ES-I3 (cell line): ENCODE data around the gene TMEM164.
"Not testable (repeated sequence)": the region's sequence is repeated elsewhere in the genome, so short reads cannot be mapped to it uniquely, and the experiment has no call there.

Experiments used
- H3K36me3 ChIP-seq: 2 replicates; pipeline ENCODE4 v1.6.1; 2013; ENCODE audit warnings: mild to moderate bottlenecking, low read length, control low read depth, moderate library complexity; ENCODE audit not compliant: insufficient read depth
- H3K4me1 ChIP-seq: 2 replicates; pipeline ENCODE4 v1.6.1; 2013; ENCODE audit warnings: mild to moderate bottlenecking, control low read depth, low read length; ENCODE audit not compliant: insufficient read depth
- H3K9ac ChIP-seq: 2 replicates; pipeline ENCODE4 v1.6.1; 2013; ENCODE audit warnings: low read depth, mild to moderate bottlenecking, low read length, moderate library complexity
- H3K9me3 ChIP-seq: 2 replicates; pipeline ENCODE4 v1.6.1; 2013; ENCODE audit warnings: mild to moderate bottlenecking, low read length, moderate library complexity; ENCODE audit not compliant: control insufficient read depth, insufficient read depth

The TMEM164 gene

GRCh38 chrX:110135618-110136017 lies 132.7 kb downstream of the TMEM164 start:
- Histone ChIP-seq H3K4me1 (no peaks in the 10 kb centered on the region), H3K9me3 (no peaks in the 10 kb centered on the region), H3K36me3 (no peaks in the 10 kb centered on the region), H3K9ac (no peak overlapping the region)

- no peak overlapping the region for H3K9ac ChIP-seq
- H3K4me1 ChIP-seq, result no peaks in the 10 kb centered on the region
- no peaks in the 10 kb centered on the region for H3K9me3 ChIP-seq
- no peaks in the 10 kb centered on the region for H3K36me3 ChIP-seq
These were observed 133.2 kb downstream of the TMEM164 start for GRCh38 chrX:110136136-110136535.

GRCh38 chrX:110138557-110138956 lies 135.6 kb downstream of the TMEM164 start:
- H3K9ac ChIP-seq, result no peak overlapping the region
- no peaks in the 10 kb centered on the region for H3K9me3 ChIP-seq
- no peaks in the 10 kb centered on the region for H3K4me1 ChIP-seq
- H3K36me3 ChIP-seq, result no peaks in the 10 kb centered on the region

GRCh38 chrX:110139172-110139571 lies 136.3 kb downstream of the TMEM164 start:
- Histone ChIP-seq H3K36me3 (no peaks in the 10 kb centered on the region), H3K9ac (no peak overlapping the region), H3K9me3 (no peaks in the 10 kb centered on the region), H3K4me1 (no peaks in the 10 kb centered on the region)

- no peak overlapping the region for H3K9ac ChIP-seq
- H3K4me1 ChIP-seq, result peaks cover 13% of the 10 kb centered on the region
- no peaks in the 10 kb centered on the region for H3K9me3 ChIP-seq
- no peaks in the 10 kb centered on the region for H3K36me3 ChIP-seq
These were observed 139.2 kb downstream of the TMEM164 start for GRCh38 chrX:110142096-110142495.

GRCh38 chrX:110143454-110144210 lies 140.7 kb downstream of the TMEM164 start:
- Histone ChIP-seq H3K36me3 (no peaks in the 10 kb centered on the region), H3K4me1 (peaks cover 13% of the 10 kb centered on the region), H3K9ac (no peak overlapping the region), H3K9me3 (no peaks in the 10 kb centered on the region)

GRCh38 chrX:110145311-110145710 lies 142.4 kb downstream of the TMEM164 start:
- Histone ChIP-seq H3K4me1 (peaks cover 13% of the 10 kb centered on the region), H3K9ac (no peak overlapping the region), H3K9me3 (no peaks in the 10 kb centered on the region), H3K36me3 (no peaks in the 10 kb centered on the region)

- Histone ChIP-seq H3K9me3 (no peaks in the 10 kb centered on the region), H3K36me3 (no peaks in the 10 kb centered on the region), H3K9ac (no peak overlapping the region), H3K4me1 (peaks cover 13% of the 10 kb centered on the region)
These were observed 142.9 kb downstream of the TMEM164 start for GRCh38 chrX:110145854-110146253.

GRCh38 chrX:110146521-110146920 lies 143.6 kb downstream of the TMEM164 start:
- no peaks in the 10 kb centered on the region for H3K36me3 ChIP-seq
- H3K4me1 ChIP-seq, result peaks cover 13% of the 10 kb centered on the region
- no peak overlapping the region for H3K9ac ChIP-seq
- no peaks in the 10 kb centered on the region for H3K9me3 ChIP-seq

GRCh38 chrX:110153244-110153643 lies 150.3 kb downstream of the TMEM164 start:
- H3K4me1 ChIP-seq, result no peaks in the 10 kb centered on the region
- H3K9me3 ChIP-seq, result no peaks in the 10 kb centered on the region
- no peak overlapping the region for H3K9ac ChIP-seq
- H3K36me3 ChIP-seq, result no peaks in the 10 kb centered on the region

GRCh38 chrX:110153896-110154295 lies 151.0 kb downstream of the TMEM164 start:
- no peaks in the 10 kb centered on the region for H3K4me1 ChIP-seq
- no peaks in the 10 kb centered on the region for H3K9me3 ChIP-seq
- H3K9ac ChIP-seq, result no peak overlapping the region
- no peaks in the 10 kb centered on the region for H3K36me3 ChIP-seq

- H3K9ac ChIP-seq, H3K36me3 ChIP-seq, H3K4me1 ChIP-seq, H3K9me3 ChIP-seq: not testable (repeated sequence)
These were observed 151.4 kb downstream of the TMEM164 start for GRCh38 chrX:110154328-110154727.

GRCh38 chrX:110155759-110156158 lies 152.8 kb downstream of the TMEM164 start:
- no peak overlapping the region for H3K9ac ChIP-seq
- peaks cover 2% of the 10 kb centered on the region for H3K4me1 ChIP-seq
- H3K9me3 ChIP-seq, result no peaks in the 10 kb centered on the region
- H3K36me3 ChIP-seq, result no peaks in the 10 kb centered on the region

- Histone ChIP-seq H3K9me3 (no peaks in the 10 kb centered on the region), H3K36me3 (no peaks in the 10 kb centered on the region), H3K9ac (no peak overlapping the region), H3K4me1 (peaks cover 7% of the 10 kb centered on the region)
These were observed 153.3 kb downstream of the TMEM164 start for GRCh38 chrX:110156167-110156754.

GRCh38 chrX:110157444-110157843 lies 154.5 kb downstream of the TMEM164 start:
- Histone ChIP-seq H3K9ac (no peak overlapping the region), H3K36me3 (no peaks in the 10 kb centered on the region), H3K9me3 (no peaks in the 10 kb centered on the region), H3K4me1 (peaks cover 10% of the 10 kb centered on the region)
